H9 (cell line): ENCODE data around the gene IFT122. TPM values are rescaled to one million over a fixed set of nuclear protein-coding genes. Genes with fewer than 3 reads are reported as not detected.

ENCODE experiments used
- DNase-seq: peaks from one replicate; pipeline ENCODE4 v3.0.0-alpha.2; 2017
- H2AFZ ChIP-seq: one replicate; pipeline ENCODE4 v1.6.1; 2013; ENCODE audit warnings: mild to moderate bottlenecking, low read length, control low read depth, moderate library complexity
- H2AK5ac ChIP-seq: 2 replicates; pipeline ENCODE4 v1.6.1; 2013; ENCODE audit warnings: low read length, control low read depth, mixed read lengths; ENCODE audit not compliant: insufficient read length
- H2BK120ac ChIP-seq: one replicate; pipeline ENCODE4 v1.6.1; 2013; ENCODE audit warnings: low read depth, mild to moderate bottlenecking, low read length, control low read depth, inconsistent platforms; ENCODE audit not compliant: poor library complexity, severe bottlenecking
- H2BK12ac ChIP-seq: 2 replicates; pipeline ENCODE4 v1.6.1; 2013; ENCODE audit warnings: low read length, control low read depth, mixed read lengths, low read depth; ENCODE audit not compliant: insufficient read length
- H2BK15ac ChIP-seq: 2 replicates; pipeline ENCODE4 v1.6.1; 2013; ENCODE audit warnings: low read depth, low read length, control low read depth
- H2BK20ac ChIP-seq: one replicate; pipeline ENCODE4 v1.6.1; 2013; ENCODE audit warnings: low read depth, mild to moderate bottlenecking, low read length, control low read depth, inconsistent platforms; ENCODE audit not compliant: poor library complexity, severe bottlenecking
- H2BK5ac ChIP-seq: 2 replicates; pipeline ENCODE4 v1.6.1; 2013; ENCODE audit warnings: low read length, control low read depth, mixed read lengths; ENCODE audit not compliant: insufficient read length
- H3K14ac ChIP-seq: 2 replicates; pipeline ENCODE4 v1.6.1; 2013; ENCODE audit warnings: low read length, control low read depth; ENCODE audit not compliant: insufficient read depth
- H3K18ac ChIP-seq: 2 replicates; pipeline ENCODE4 v1.6.1; 2013; ENCODE audit warnings: low read depth, mild to moderate bottlenecking, mixed read lengths, low read length, control low read depth; ENCODE audit not compliant: insufficient read length
- H3K23ac ChIP-seq: 2 replicates; pipeline ENCODE4 v1.6.1; 2013; ENCODE audit warnings: low read length, control low read depth, mixed read lengths, low read depth; ENCODE audit not compliant: insufficient read length
- H3K23me2 ChIP-seq: 2 replicates; pipeline ENCODE4 v1.6.1; 2013; ENCODE audit warnings: low read depth, mild to moderate bottlenecking, mixed read lengths, low read length, control low read depth; ENCODE audit not compliant: insufficient read length, poor library complexity, severe bottlenecking
- H3K27ac ChIP-seq: 2 replicates; pipeline ENCODE4 v1.5.1; 2013; ENCODE audit warnings: low read length, control low read depth, mixed read lengths, low read depth; ENCODE audit not compliant: insufficient read length
- H3K27me3 ChIP-seq: 2 replicates; pipeline ENCODE4 v1.6.1; 2013; ENCODE audit warnings: low read length, control low read depth, inconsistent platforms; ENCODE audit not compliant: insufficient read depth
- H3K4ac ChIP-seq: 2 replicates; pipeline ENCODE4 v1.6.1; 2013; ENCODE audit warnings: low read depth, mild to moderate bottlenecking, control low read depth, inconsistent platforms, low read length, moderate library complexity
- H3K4me1 ChIP-seq: 2 replicates; pipeline ENCODE4 v1.6.1; 2013; ENCODE audit warnings: low read length, control low read depth, inconsistent platforms; ENCODE audit not compliant: insufficient read depth
- H3K4me2 ChIP-seq: 2 replicates; pipeline ENCODE4 v1.6.1; 2013; ENCODE audit warnings: low read length, control low read depth, mixed read lengths; ENCODE audit not compliant: insufficient read length, insufficient read depth
- H3K56ac ChIP-seq: 2 replicates; pipeline ENCODE4 v1.6.1; 2013; ENCODE audit warnings: low read depth, mild to moderate bottlenecking, mixed read lengths, low read length, control low read depth; ENCODE audit not compliant: insufficient read length
- H3K79me1 ChIP-seq: 2 replicates; pipeline ENCODE4 v1.6.1; 2013; ENCODE audit warnings: low read depth, mild to moderate bottlenecking, moderate library complexity, low read length, control low read depth, inconsistent platforms; ENCODE audit not compliant: insufficient read depth, poor library complexity, severe bottlenecking
- H3K79me2 ChIP-seq: 2 replicates; pipeline ENCODE4 v1.6.1; 2013; ENCODE audit warnings: low read length, control low read depth, inconsistent platforms; ENCODE audit not compliant: insufficient read depth
- H3K9ac ChIP-seq: 2 replicates; pipeline ENCODE4 v1.6.1; 2013; ENCODE audit warnings: low read length, control low read depth, mixed read lengths; ENCODE audit not compliant: insufficient read length; ENCODE audit errors: extremely low read depth
- H3K9me3 ChIP-seq: one replicate; pipeline ENCODE4 v1.6.1; 2013; ENCODE audit warnings: low read depth, low read length, inconsistent platforms; ENCODE audit not compliant: control insufficient read depth
- H3T11ph ChIP-seq: one replicate; pipeline ENCODE4 v1.6.1; 2013; ENCODE audit warnings: mild to moderate bottlenecking, low read length, control low read depth, inconsistent platforms
- H4K20me1 ChIP-seq: one replicate; pipeline ENCODE4 v1.6.1; 2013; ENCODE audit not compliant: control insufficient read depth, insufficient read length, insufficient read depth
- H4K5ac ChIP-seq: 2 replicates; pipeline ENCODE4 v1.6.1; 2013; ENCODE audit warnings: low read depth, mild to moderate bottlenecking, mixed read lengths, low read length, control low read depth; ENCODE audit not compliant: insufficient read length
- H4K8ac ChIP-seq: replicated peaks from 2 replicates; pipeline ENCODE4 v1.6.1; 2013; ENCODE audit warnings: low read length, control low read depth, mixed read lengths, low read depth; ENCODE audit not compliant: insufficient read length
- H4K91ac ChIP-seq: 2 replicates; pipeline ENCODE4 v1.6.1; 2013; ENCODE audit warnings: low read depth, mild to moderate bottlenecking, moderate library complexity, mixed read lengths, low read length, control low read depth; ENCODE audit not compliant: insufficient read length
- H3K27ac Mint-ChIP-seq, 3 experiments: 2 replicates in 2 of 3; 3 replicates in 1 of 3; pipeline ENCODE4 v1.8.0; 2020 to 2021; ENCODE audit warnings: mixed read lengths in 3 of 3, mild to moderate bottlenecking in 1 of 3, moderate library complexity in 1 of 3
- H3K27me3 Mint-ChIP-seq: 2 replicates; pipeline ENCODE4 v1.8.0; 2021; ENCODE audit warnings: low read depth, mild to moderate bottlenecking, moderate library complexity, mixed read lengths
- H3K36me3 Mint-ChIP-seq, 3 experiments: 2 replicates in 2 of 3; 3 replicates in 1 of 3; pipeline ENCODE4 v1.8.0; 2020 to 2021; ENCODE audit warnings: low read depth in 3 of 3, mixed read lengths in 3 of 3; ENCODE audit not compliant: insufficient read depth in 1 of 3
- H3K4me1 Mint-ChIP-seq, 2 experiments: 2 replicates each; pipeline ENCODE4 v1.8.0; 2020; ENCODE audit warnings: mixed read lengths in 2 of 2
- H3K4me3 Mint-ChIP-seq, 2 experiments: 2 replicates in 1 of 2; 3 replicates in 1 of 2; pipeline ENCODE4 v1.8.0; 2020 to 2021; ENCODE audit warnings: mild to moderate bottlenecking in 2 of 2, mixed read lengths in 2 of 2, moderate library complexity in 1 of 2
- H3K9me3 Mint-ChIP-seq, 2 experiments: 2 replicates in 1 of 2; 3 replicates in 1 of 2; pipeline ENCODE4 v1.8.0; 2020; ENCODE audit warnings: mild to moderate bottlenecking in 2 of 2, mixed read lengths in 2 of 2, moderate library complexity in 1 of 2
- CTCF ChIP-seq: fragments of 200-600 bp; sonication (generic); conservative IDR thresholded peaks from 3 replicates; pipeline ENCODE4 v1.8.0; 2021; ENCODE audit warnings: antibody characterized with exemption, mild to moderate bottlenecking
- WGBS: extraction: QIAGEN DNeasy Blood & Tissue Kit; methylation state at CpG from one replicate; pipeline ENCODE4 v1.1.7; 2013; ENCODE audit warnings: missing lambda C conversion rate, low lambda C conversion rate, mixed read lengths; ENCODE audit not compliant: insufficient read length; ENCODE audit errors: extremely low coverage; 5-methylcytosine and 5-hydroxymethylcytosine counted together
- total RNA-seq: library from RNA; stranded (reverse); gene quantifications from 2 replicates; pipeline ENCODE4 v1.2.1, GENCODE V29; 2021

Gene IFT122
- total RNA-seq, 1 experiment from 2014 or later = 19.3 TPM

- Histone ChIP-seq H3K79me1 (no peaks in the 10 kb centered on the region), H4K5ac (no peak overlapping the region), H3K27me3 (no peaks in the 10 kb centered on the region), H3K4ac (no peak overlapping the region), H3K56ac (no peak overlapping the region), H3K14ac (no peak overlapping the region), H3K18ac (no peak overlapping the region), H2AFZ (no peak overlapping the region), H3T11ph (no peak overlapping the region), H2BK15ac (no peak overlapping the region), H2AK5ac (no peak overlapping the region), H3K4me2 (no peak overlapping the region), H3K9me3 (no peaks in the 10 kb centered on the region), H2BK20ac (no peak overlapping the region), H3K79me2 (no peaks in the 10 kb centered on the region), H4K91ac (no peak overlapping the region), H3K23ac (no peak overlapping the region), H2BK120ac (no peak overlapping the region), H2BK12ac (no peak overlapping the region), H3K9ac (no peak overlapping the region), H4K8ac (no peak overlapping the region), H3K23me2 (no peaks in the 10 kb centered on the region), H2BK5ac (no peak overlapping the region), H3K27ac (no peak overlapping the region), H4K20me1 (no peaks in the 10 kb centered on the region), H3K4me1 (no peaks in the 10 kb centered on the region; the same call in 1 of the 2 replicates)
- Mint-ChIP-seq H3K27ac (peak overlapping the region in 1 of 3 experiments; percentile 56; a peak in 2 of 7 replicates), H3K36me3 (no peaks in the 10 kb centered on the region), H3K4me1 (peaks cover 9 to 26% of the 10 kb centered on the region in 2 experiments), H3K27me3 (no peaks in the 10 kb centered on the region), H3K9me3 (no peaks in the 10 kb centered on the region), H3K4me3 (no peak overlapping the region)
- TF ChIP-seq CTCF = no peak
- no peak for DNase-seq
- WGBS = no CpG with 5 or more reads among the region's 18 CpGs
These were observed 109.2 kb downstream of the IFT122 start for GRCh38 chr3:129549006-129549800.
